Measurements from ENCODE around the gene DYNLT1. TPM values are rescaled to one million over a fixed set of nuclear protein-coding genes. Genes with fewer than 3 reads are reported as not detected.
"Not testable (repeated sequence)": the region's sequence is repeated elsewhere in the genome, so short reads cannot be mapped to it uniquely, and the experiment has no call there.

Gene DYNLT1
- total RNA-seq, 3 donors from 2014 or later = 113 to 153 (median 147) TPM

DNA sequence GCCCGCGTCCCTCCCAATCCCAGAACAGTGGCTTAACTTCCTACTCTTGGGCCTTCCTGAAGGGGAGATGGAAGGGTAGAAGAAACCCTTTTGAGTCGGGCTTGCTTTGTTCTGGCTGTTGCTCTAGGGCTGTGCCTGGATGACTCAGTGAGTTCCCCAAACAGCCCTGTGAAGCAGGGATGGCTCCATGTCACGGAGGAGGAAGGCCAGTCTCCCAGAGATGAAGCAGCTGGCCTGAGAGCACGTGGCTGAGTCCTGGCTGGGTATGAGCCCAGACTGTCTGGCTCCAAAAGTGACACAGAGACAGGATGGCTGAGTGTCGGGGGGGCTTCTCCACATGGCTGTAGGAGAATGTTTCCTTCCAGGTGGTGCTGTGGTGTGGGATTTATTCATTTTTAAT lies 10.0 kb upstream of the DYNLT1 start:
- TF ChIP-seq, protein P1, sequence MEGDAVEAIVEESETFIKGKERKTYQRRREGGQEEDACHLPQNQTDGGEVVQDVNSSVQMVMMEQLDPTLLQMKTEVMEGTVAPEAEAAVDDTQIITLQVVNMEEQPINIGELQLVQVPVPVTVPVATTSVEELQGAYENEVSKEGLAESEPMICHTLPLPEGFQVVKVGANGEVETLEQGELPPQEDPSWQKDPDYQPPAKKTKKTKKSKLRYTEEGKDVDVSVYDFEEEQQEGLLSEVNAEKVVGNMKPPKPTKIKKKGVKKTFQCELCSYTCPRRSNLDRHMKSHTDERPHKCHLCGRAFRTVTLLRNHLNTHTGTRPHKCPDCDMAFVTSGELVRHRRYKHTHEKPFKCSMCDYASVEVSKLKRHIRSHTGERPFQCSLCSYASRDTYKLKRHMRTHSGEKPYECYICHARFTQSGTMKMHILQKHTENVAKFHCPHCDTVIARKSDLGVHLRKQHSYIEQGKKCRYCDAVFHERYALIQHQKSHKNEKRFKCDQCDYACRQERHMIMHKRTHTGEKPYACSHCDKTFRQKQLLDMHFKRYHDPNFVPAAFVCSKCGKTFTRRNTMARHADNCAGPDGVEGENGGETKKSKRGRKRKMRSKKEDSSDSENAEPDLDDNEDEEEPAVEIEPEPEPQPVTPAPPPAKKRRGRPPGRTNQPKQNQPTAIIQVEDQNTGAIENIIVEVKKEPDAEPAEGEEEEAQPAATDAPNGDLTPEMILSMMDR (IDR thresholded peaks at IDR 0.05) = no peak
- peak; percentile 52 for ATAC-seq
- no peak overlapping the region for H3K4me3 ChIP-seq
- H3K4me1 ChIP-seq (ENCODE audit: low read depth) = peaks cover 20% of the 10 kb centered on the region
- DNase-seq = peak; percentile 59 to 73 (median 63)
- H3K36me3 ChIP-seq (ENCODE audit: low read depth) = no peaks in the 10 kb centered on the region
- intact Hi-C loops (cut with DNase I, micrococcal nuclease) = no loop called here
- H3K9me3 ChIP-seq = no peaks in the 10 kb centered on the region

DNA sequence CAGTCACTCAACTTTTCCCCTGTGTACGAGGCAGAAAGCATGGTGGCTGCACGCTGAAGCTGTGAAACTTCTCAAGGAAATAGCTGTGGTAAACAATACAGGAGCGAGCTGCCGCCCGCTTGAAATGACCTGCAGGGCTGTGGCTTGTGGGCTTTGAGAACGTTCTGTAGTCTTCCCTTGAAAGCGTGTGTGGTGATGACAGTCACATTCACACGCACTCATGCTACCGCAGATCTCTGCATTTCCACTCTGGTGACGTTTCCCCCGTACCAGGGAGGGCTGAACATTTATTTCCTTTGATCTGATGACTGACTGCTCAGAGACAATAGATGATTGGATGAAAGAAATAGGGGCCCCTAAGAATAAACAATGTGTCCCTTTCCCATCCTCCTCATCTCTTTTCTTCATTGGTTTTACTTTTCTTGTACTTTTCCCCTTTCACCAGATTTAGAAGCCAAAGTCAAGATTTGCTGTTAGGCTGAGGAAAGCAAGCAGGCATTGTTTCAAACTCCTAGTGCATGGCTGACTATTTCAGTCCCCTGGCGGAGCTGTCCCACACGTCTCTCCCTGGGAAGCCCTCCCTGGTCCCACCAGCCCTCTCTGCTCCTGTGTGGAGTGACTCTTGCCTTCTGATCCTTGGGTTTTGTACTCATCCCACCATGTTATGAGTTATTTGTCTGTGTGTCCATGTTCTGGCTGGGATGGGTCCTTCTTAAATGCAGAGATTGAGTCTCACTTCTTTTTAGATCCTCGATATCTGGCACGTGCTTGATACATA lies 9.2 kb upstream of the DYNLT1 start:
- DNase-seq (peak; percentile 58 to 85 (median 67)), ATAC-seq (peak; percentile 74)
- H3K36me3 ChIP-seq (ENCODE audit: low read depth) = no peaks in the 10 kb centered on the region
- no peak overlapping the region for H3K4me3 ChIP-seq
- TF ChIP-seq, protein P1 (IDR thresholded peaks at IDR 0.05) = no peak
- peaks cover 20% of the 10 kb centered on the region for H3K4me1 ChIP-seq (ENCODE audit: low read depth)
- no peaks in the 10 kb centered on the region for H3K9me3 ChIP-seq
- intact Hi-C loops (cut with DNase I, micrococcal nuclease) = no loop called here

DNA sequence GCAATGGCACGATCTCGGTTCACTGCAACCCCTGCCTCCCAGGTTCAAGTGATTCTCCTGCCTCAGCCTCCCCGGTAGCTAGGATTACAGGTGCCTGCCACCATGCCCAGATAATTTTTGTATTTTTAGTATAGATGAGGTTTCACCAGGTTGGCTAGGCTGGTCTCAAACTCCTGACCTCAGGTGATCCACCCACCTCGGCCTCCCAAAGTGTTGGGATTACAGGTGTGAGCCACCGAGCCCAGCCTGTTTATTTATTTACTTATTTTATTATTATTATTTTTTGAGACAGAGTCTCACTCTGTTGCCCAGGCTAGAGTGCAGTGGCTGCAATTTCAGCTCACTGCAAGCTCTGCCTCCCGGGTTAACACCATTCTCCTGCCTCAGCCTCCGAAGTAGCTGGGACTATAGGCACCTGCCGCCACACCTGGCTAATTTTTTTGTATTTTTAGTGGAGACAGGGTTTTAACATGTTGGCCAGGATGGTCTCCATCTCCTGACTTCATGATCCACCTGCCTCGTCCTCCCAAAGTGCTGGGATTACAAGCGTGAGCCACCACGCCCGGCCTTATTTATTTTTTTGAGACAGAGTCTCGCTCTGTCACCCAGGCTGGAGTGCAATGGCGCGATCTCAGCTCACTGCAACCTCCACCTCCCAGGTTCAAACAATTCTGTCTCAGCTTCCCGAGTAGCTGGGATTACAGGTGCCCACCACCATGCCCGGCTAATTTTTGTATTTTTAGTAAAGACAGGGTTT lies 7.6 kb upstream of the DYNLT1 start:
- H3K36me3 ChIP-seq (ENCODE audit: low read depth); ATAC-seq; intact Hi-C loops (cut with DNase I, micrococcal nuclease); H3K4me3 ChIP-seq; H3K9me3 ChIP-seq; DNase-seq: not testable (repeated sequence)
- H3K4me1 ChIP-seq (ENCODE audit: low read depth) = peaks cover 19% of the 10 kb centered on the region

DNA sequence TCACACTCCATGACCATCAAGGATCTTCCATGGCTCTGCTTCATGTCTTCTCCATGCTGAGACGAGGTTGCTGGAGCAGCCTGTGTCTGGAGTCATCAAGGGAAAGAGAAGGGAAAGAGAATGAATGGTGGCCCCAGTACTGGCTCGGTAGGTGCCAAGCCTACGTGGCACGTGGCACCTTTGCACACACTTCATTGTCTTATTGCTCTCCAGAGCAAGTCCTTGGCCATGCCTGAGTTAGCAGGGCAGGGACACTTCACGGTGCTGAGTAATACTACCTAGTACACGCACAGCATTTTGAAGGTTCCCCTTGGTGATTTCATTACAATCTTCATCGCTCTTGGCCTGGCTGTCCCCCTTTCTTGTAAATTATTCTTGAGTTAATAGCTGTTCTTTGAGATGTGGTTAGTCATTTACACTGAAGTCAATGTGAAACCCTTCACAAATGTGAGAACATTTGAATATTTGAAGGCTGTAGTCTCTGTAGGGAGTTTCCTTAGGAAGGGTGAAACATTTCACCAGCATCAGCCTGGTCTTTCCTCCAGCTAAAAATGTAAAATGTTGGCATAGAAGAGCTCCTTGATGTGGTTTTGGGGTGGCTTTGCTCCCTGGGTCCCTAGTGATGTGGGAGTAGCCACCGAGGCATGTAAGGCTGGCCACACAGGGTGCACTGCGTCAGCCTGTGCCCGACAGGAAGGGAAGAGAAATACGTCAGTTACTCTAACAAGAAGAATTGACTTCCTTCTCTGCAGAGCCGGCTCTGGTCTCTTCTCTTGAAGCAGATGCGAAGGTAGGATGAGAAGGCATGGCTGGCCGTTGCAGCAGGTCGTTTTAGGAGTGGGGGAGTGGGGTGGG lies 5.0 kb upstream of the DYNLT1 start, which contains the start of gene SYTL3:
Gene SYTL3 (plus strand): TSS at position 766 of the 855 bp plus-strand sequence. CDS start 13,215 bp downstream, outside the sequence.
- H3K36me3 ChIP-seq (ENCODE audit: low read depth) = no peaks in the 10 kb centered on the region
- peak; percentile 61 for ATAC-seq
- H3K4me3 ChIP-seq = no peak within 1 kb of the TSS
- TF ChIP-seq, protein P1 (IDR thresholded peaks at IDR 0.05) = no peak
- peak; percentile 55 to 84 (median 68) for DNase-seq
- intact Hi-C loops (cut with DNase I, micrococcal nuclease) = no loop called here
- no peaks in the 10 kb centered on the region for H3K9me3 ChIP-seq
- peaks cover under 1% of the 10 kb centered on the region for H3K4me1 ChIP-seq (ENCODE audit: low read depth)

DNA sequence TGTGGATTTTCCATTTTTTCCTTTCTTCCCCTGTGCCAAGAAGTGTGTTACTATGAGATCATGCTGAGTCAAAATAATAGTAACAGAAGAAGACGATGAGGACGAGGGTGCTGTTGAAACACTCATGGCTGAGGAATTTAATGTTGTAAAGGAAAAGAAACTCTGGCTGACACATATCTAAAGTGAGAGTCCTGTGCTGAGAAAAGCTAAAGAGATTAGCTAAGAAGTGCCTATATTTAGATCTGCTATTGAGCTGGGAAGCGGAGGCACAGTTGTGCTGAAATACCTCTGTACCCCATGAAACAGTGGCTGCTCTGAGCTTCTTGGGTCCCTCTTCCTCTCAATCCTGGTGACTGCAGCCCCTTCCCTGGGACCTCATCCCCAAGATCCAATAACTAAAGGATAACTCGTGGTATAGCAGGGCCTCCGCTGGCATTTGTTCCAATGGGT lies 4.2 kb upstream of the DYNLT1 start:
- Histone ChIP-seq H3K4me1 (ENCODE audit: low read depth) (no peaks in the 10 kb centered on the region), H3K4me3 (no peak overlapping the region), H3K36me3 (ENCODE audit: low read depth) (no peaks in the 10 kb centered on the region), H3K9me3 (no peaks in the 10 kb centered on the region)
- DNase-seq (no peak), ATAC-seq (no peak)
- intact Hi-C loops (cut with DNase I, micrococcal nuclease) = no loop called here
- TF ChIP-seq, protein P1 (IDR thresholded peaks at IDR 0.05) = no peak
